Measurements from ENCODE around the gene VAV2. TPM values are rescaled to one million over a fixed set of nuclear protein-coding genes. Genes with fewer than 3 reads are reported as not detected.

Gene VAV2
- polyA plus RNA-seq, 4 donors = 26.7 to 45.7 (median 36.2) TPM

DNA sequence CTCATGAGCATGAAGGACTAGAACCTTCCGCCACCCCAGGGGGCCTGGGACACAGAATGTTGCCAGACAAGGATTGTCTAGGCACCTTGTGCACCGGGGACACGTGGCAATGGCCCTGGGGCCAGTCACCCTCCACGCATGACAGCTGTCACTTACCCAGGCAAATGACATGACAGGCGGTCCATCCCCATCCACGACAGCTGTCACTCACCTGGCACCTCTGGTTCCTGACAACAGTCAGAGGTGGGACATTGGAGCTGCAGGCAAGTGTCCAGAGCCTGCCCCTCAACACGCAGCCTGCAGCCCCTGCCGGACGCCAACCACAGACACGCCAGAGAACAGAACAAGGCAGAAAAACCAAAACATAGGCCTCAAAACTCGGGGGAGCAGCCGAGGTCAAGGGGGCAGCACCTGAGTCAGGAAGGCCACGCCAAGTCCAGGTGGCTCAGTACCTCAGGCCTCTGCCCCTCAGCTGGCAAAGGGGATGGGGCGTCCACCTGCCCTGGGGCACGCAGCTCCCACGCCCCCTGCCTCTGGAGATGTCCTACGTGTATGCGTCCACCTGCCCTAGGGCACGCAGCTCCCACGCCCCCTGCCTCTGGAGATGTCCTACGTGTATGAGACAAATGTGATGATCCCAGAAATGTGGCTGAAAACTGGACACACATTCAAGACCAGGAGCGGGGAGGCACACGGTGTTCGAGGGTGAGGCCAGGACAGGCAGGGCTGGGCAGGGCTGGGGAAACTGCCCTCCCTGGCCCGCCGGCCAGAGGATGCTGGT is 14.5 kb downstream of the VAV2 start:
- 86 to 93% (median 90%) methylated on average over 25 to 26 of the region's 26 CpGs for WGBS, 3 donors

DNA sequence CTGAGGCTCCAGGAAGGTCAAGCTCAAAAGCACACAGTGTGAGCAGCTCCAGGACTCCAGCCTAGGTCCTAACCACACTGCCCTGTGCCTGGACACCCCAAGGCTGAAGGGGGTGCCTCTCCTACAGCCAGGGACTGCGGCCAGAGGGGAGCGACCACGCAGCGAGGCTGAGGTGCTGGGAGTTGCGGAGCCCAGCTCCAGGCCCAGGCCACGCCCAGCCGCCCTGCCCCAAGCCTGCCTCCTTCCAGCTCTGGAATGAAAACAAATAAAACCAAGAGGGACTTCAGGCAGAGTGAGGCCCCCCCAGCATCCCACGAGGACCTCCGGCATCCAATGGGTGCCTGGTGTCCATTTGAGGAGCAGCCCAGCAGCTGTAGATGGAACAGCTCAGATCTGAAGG is 15.2 kb downstream of the VAV2 start:
- Histone ChIP-seq H3K27me3 (ENCODE audit: control insufficient read depth in 3 of 3, insufficient read depth in 3 of 3, low read length in 3 of 3) (no peaks in the 10 kb centered on the region), H3K36me3 (ENCODE audit: control insufficient read depth in 3 of 3, insufficient read depth in 2 of 3, low read depth in 1 of 3, low read length in 3 of 3) (peaks cover 0 to 74% (median 0%) of the 10 kb centered on the region in 3 donors), H3K4me3 (ENCODE audit: low read depth in 1 of 3, low read length in 3 of 3) (no peak overlapping the region), H3K9me3 (ENCODE audit: control insufficient read depth in 2 of 2, insufficient read depth in 1 of 2, low read depth in 1 of 2, low read length in 1 of 2) (no peaks in the 10 kb centered on the region), H3K4me1 (ENCODE audit: control insufficient read depth in 3 of 3, insufficient read depth in 2 of 3, low read depth in 1 of 3, low read length in 2 of 3) (peaks cover 0 to 80% (median 8%) of the 10 kb centered on the region in 3 donors), H3K27ac (ENCODE audit: low read depth in 1 of 3, low read length in 2 of 3) (no peak overlapping the region)
- DNase-seq (no peak), FAIRE-seq (no peak)
- 81 to 93% (median 91%) methylated on average over 9 of the region's 9 CpGs for WGBS, 3 donors

More for the DNA sequence above, 14.5 kb downstream of the VAV2 start:
- H3K4me1 ChIP-seq (ENCODE audit: control insufficient read depth in 3 of 3, insufficient read depth in 2 of 3, low read depth in 1 of 3, low read length in 2 of 3) = peaks cover 0 to 81% (median 8%) of the 10 kb centered on the region in 3 donors
- H3K9me3 ChIP-seq (ENCODE audit: control insufficient read depth in 2 of 2, insufficient read depth in 1 of 2, low read depth in 1 of 2, low read length in 1 of 2) = no peaks in the 10 kb centered on the region
- no peaks in the 10 kb centered on the region for H3K27me3 ChIP-seq (ENCODE audit: control insufficient read depth in 3 of 3, insufficient read depth in 3 of 3, low read length in 3 of 3)
- peaks cover 0 to 76% (median 0%) of the 10 kb centered on the region in 3 donors for H3K36me3 ChIP-seq (ENCODE audit: control insufficient read depth in 3 of 3, insufficient read depth in 2 of 3, low read depth in 1 of 3, low read length in 3 of 3)
- no peak overlapping the region for H3K4me3 ChIP-seq (ENCODE audit: low read depth in 1 of 3, low read length in 3 of 3)
- DNase-seq (no peak), FAIRE-seq (no peak)
- H3K27ac ChIP-seq (ENCODE audit: low read depth in 1 of 3, low read length in 2 of 3) = no peak overlapping the region

DNA sequence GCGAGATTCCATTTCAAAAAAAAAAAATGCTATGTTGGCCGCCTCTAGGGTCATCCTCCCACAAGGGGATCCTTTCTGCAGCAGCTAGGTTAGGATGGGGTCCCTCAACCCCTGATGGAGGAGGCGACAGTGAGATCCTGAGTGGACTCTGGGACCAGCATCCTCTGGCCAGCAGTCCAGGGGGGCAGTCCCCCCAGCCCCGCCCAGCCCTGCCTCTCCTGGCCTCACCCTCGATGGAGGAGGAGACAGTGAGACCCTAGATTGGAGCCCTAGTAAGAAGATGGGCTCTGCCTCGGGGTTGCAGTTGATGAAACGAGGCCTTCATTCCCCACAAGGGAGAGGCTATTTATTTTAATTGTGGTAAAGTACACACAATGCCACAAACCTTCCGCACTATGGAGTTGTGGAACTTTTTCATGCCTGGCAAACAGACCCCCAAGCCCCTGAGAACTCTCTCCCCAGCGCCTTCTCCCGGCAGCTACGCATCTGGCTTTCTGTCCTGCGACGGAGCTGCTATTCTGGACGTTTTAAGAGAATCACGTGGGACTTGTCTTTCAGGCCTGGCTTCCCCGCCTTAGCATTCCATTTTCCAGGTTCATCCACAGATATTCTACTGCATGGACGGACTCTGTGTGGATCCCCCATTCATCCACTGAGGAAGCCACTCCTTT is 15.8 kb downstream of the VAV2 start:
- no peaks in the 10 kb centered on the region for H3K27me3 ChIP-seq (ENCODE audit: control insufficient read depth in 3 of 3, insufficient read depth in 3 of 3, low read length in 3 of 3)
- no peaks in the 10 kb centered on the region for H3K9me3 ChIP-seq (ENCODE audit: control insufficient read depth in 2 of 2, insufficient read depth in 1 of 2, low read depth in 1 of 2, low read length in 1 of 2)
- 88 to 91% (median 90%) methylated on average over 17 of the region's 17 CpGs for WGBS, 3 donors
- no peak overlapping the region for H3K4me3 ChIP-seq (ENCODE audit: low read depth in 1 of 3, low read length in 3 of 3)
- no peak for DNase-seq
- H3K4me1 ChIP-seq (ENCODE audit: control insufficient read depth in 3 of 3, insufficient read depth in 2 of 3, low read depth in 1 of 3, low read length in 2 of 3) = peaks cover under 1 to 80% (median 8%) of the 10 kb centered on the region in 3 donors
- no peak overlapping the region for H3K27ac ChIP-seq (ENCODE audit: low read depth in 1 of 3, low read length in 2 of 3)
- FAIRE-seq = no peak
- H3K36me3 ChIP-seq (ENCODE audit: control insufficient read depth in 3 of 3, insufficient read depth in 2 of 3, low read depth in 1 of 3, low read length in 3 of 3) = peaks cover 0 to 68% (median 0%) of the 10 kb centered on the region in 3 donors

DNA sequence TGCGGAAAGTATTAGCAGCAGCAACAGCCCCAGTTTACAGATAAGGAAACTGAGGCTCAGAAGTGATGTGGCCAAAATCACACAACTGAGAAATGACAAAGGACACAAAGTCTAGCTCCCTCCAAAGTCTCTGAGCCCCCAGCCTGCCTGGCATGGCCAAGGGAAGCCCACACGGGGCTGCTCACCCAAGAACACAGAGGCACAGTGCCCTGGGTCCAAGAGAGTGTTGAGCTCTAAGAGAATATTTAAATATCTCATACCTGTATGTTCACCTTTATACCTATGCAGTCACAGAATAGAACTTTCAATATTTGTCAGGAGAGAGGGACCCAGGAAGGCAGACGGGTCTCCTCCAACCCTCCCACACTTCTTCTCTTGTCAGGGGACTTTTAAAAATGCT is 16.6 kb downstream of the VAV2 start:
- Histone ChIP-seq H3K4me1 (ENCODE audit: control insufficient read depth in 3 of 3, insufficient read depth in 2 of 3, low read depth in 1 of 3, low read length in 2 of 3) (peaks cover 2 to 81% (median 11%) of the 10 kb centered on the region in 3 donors), H3K27me3 (ENCODE audit: control insufficient read depth in 3 of 3, insufficient read depth in 3 of 3, low read length in 3 of 3) (no peaks in the 10 kb centered on the region), H3K9me3 (ENCODE audit: control insufficient read depth in 2 of 2, insufficient read depth in 1 of 2, low read depth in 1 of 2, low read length in 1 of 2) (no peaks in the 10 kb centered on the region), H3K36me3 (ENCODE audit: control insufficient read depth in 3 of 3, insufficient read depth in 2 of 3, low read depth in 1 of 3, low read length in 3 of 3) (peaks cover 0 to 60% (median 0%) of the 10 kb centered on the region in 3 donors), H3K27ac (ENCODE audit: low read depth in 1 of 3, low read length in 2 of 3) (peak overlapping the region in 1 of 3 donors; percentile 97), H3K4me3 (ENCODE audit: low read depth in 1 of 3, low read length in 3 of 3) (no peak overlapping the region)
- DNase-seq (no peak), FAIRE-seq (no peak)
- WGBS, 3 donors = 85 to 96% (median 89%) methylated on average over 3 of the region's 3 CpGs

DNA sequence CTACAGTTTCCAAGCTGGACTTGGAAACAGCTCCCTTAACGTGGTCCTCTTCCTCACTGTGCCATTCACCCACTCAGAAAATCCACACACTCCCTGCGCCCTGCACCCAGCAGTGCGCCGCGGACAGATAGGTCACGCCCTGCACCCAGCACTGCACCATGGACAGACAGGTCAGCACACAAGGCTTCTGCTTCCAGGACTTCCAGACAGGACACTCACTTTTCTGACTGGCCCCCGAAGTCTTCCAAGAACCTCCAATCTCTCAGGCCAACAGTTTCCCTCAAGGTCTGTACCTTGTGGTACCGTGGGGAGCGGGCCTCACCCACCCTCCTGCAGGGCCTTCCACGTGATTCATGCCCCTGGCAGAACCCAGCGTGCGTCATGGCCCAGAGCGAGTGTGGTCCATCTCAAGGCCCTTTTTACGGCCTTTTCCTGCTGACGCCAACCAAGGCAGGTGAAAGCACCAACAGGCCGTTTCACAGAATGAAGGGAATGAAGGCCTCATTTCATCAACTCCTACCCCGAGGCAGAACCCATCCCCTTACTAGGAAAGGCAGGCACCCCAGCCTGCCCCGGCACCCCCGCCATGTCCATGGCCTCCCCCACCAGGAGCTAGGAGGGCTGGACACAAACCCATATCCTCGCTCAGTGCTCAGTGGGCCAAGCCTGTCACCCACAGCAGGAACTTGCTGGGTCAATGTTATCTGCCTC is 17.3 kb downstream of the VAV2 start:
- DNase-seq (peak in 1 of 2 donors; percentile 26), FAIRE-seq (no peak)
- no peaks in the 10 kb centered on the region for H3K27me3 ChIP-seq (ENCODE audit: control insufficient read depth in 3 of 3, insufficient read depth in 3 of 3, low read length in 3 of 3)
- H3K4me3 ChIP-seq (ENCODE audit: low read depth in 1 of 3, low read length in 3 of 3) = no peak overlapping the region
- H3K9me3 ChIP-seq (ENCODE audit: control insufficient read depth in 2 of 2, insufficient read depth in 1 of 2, low read depth in 1 of 2, low read length in 1 of 2) = no peaks in the 10 kb centered on the region
- H3K27ac ChIP-seq (ENCODE audit: low read depth in 1 of 3, low read length in 2 of 3) = peak overlapping the region; percentile 51 to 97 (median 82)
- WGBS, 3 donors = 69 to 85% (median 76%) methylated on average over 18 to 20 of the region's 20 CpGs
- H3K36me3 ChIP-seq (ENCODE audit: control insufficient read depth in 3 of 3, insufficient read depth in 2 of 3, low read depth in 1 of 3, low read length in 3 of 3) = peaks cover 0 to 61% (median 0%) of the 10 kb centered on the region in 3 donors
- H3K4me1 ChIP-seq (ENCODE audit: control insufficient read depth in 3 of 3, insufficient read depth in 2 of 3, low read depth in 1 of 3, low read length in 2 of 3) = peaks cover 2 to 80% (median 11%) of the 10 kb centered on the region in 3 donors

DNA sequence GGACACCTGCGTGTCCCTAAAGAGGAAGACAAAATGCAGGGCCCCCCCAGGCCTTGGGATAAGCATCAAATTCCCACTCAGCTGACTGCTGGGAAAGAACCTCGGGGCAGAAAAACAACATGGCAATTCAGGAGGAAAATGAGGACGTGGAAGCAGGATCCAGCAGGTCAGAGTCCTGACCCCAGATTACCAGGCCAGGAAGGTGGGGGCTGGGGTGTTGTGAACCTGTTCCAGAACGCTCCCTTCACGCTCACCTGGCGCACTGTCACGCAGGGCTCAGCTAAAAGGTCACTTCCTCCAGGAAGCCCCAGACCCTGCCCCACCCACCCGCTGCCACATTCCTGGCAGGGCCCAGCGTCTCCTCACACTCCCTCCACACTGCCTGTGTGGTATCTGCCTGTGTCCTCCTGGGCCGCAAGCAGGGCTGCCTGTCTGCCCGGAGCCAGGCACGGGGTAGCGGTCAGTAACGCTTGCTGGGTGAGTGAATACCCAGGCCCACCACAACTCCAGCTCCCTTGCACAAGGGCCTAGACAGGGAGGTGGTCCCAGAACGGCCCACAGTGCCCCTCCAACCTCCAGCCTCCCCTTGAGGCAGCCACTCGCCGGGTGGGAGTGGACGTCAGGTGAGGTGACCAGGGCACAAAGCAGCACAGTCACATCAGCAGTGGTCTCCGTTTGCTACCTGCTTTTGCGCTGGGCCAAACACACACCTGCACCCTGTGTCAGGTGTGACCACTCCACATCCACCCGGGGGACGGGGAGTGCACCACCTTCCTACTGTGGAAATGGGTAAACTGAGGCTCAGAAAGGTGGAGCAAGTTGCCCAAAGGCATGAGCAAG is 18.1 kb downstream of the VAV2 start:
- whole genome bisulfite sequencing, 3 donors = 33 to 70% (median 52%) methylated on average over 22 of the region's 22 CpGs
- no peak for FAIRE-seq

DNA sequence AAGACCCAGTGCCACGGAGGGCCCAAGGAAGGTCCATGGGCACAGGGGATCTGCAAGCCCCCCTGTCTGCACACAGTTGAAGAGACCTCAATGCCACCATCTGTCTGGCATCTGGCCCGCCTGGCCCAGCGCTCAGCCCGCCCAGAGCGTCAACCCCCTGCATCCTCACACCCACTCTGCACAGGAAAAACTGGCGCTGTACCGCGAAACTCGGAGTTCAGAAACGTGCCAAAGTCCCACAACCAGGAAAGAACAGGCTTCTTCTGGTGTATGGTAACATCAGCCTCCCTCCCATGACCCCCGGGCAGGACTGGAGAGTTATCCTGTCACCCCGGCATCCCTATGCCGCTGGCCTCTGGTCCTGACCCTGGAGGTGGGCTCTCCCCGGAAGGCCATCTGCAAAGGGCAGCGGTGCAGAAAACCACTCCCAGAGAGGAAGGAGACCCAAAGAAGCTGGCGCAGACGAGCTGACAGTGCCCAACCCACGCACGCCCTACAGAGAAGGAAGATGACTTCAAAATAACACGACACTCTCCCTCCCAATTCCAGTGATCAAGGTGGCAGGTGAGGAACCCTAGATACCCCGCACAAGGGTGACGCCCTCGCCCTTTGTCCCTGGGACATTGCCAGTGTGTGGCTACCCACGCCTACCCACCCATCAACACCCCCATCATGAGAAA is 18.9 kb downstream of the VAV2 start:
- peak overlapping the region in 1 of 3 donors; percentile 14 for H3K4me3 ChIP-seq (ENCODE audit: low read depth in 1 of 3, low read length in 3 of 3)
- 21 to 61% (median 40%) methylated on average over 23 to 24 of the region's 24 CpGs for WGBS, 3 donors
- no peaks in the 10 kb centered on the region for H3K27me3 ChIP-seq (ENCODE audit: control insufficient read depth in 3 of 3, insufficient read depth in 3 of 3, low read length in 3 of 3)
- peaks cover 0 to 61% (median 0%) of the 10 kb centered on the region in 3 donors for H3K36me3 ChIP-seq (ENCODE audit: control insufficient read depth in 3 of 3, insufficient read depth in 2 of 3, low read depth in 1 of 3, low read length in 3 of 3)
- DNase-seq (peak; percentile 49 to 84), FAIRE-seq (no peak)
- H3K4me1 ChIP-seq (ENCODE audit: control insufficient read depth in 3 of 3, insufficient read depth in 2 of 3, low read depth in 1 of 3, low read length in 2 of 3) = peaks cover 2 to 64% (median 11%) of the 10 kb centered on the region in 3 donors
- no peaks in the 10 kb centered on the region for H3K9me3 ChIP-seq (ENCODE audit: control insufficient read depth in 2 of 2, insufficient read depth in 1 of 2, low read depth in 1 of 2, low read length in 1 of 2)
- H3K27ac ChIP-seq (ENCODE audit: low read depth in 1 of 3, low read length in 2 of 3) = peak overlapping the region; percentile 59 to 95 (median 82)

More for the DNA sequence above, 18.1 kb downstream of the VAV2 start:
- Histone ChIP-seq H3K27me3 (ENCODE audit: control insufficient read depth in 3 of 3, insufficient read depth in 3 of 3, low read length in 3 of 3) (no peaks in the 10 kb centered on the region), H3K27ac (ENCODE audit: low read depth in 1 of 3, low read length in 2 of 3) (peak overlapping the region; percentile 59 to 97 (median 82)), H3K36me3 (ENCODE audit: control insufficient read depth in 3 of 3, insufficient read depth in 2 of 3, low read depth in 1 of 3, low read length in 3 of 3) (peaks cover 0 to 62% (median 0%) of the 10 kb centered on the region in 3 donors), H3K9me3 (ENCODE audit: control insufficient read depth in 2 of 2, insufficient read depth in 1 of 2, low read depth in 1 of 2, low read length in 1 of 2) (no peaks in the 10 kb centered on the region), H3K4me1 (ENCODE audit: control insufficient read depth in 3 of 3, insufficient read depth in 2 of 3, low read depth in 1 of 3, low read length in 2 of 3) (peaks cover 2 to 72% (median 11%) of the 10 kb centered on the region in 3 donors), H3K4me3 (ENCODE audit: low read depth in 1 of 3, low read length in 3 of 3) (no peak overlapping the region)
- DNase-seq = peak; percentile 87 to 96

Data from small intestine (tissue), 7 donors.